ENCODE measurements around the gene PDE4D. TPM values are rescaled to one million over a fixed set of nuclear protein-coding genes. Genes with fewer than 3 reads are reported as not detected.

The PDE4D gene
- total and polyA plus RNA-seq, 10 of the 15 experiments (the other 5 are each of a cell fraction or from before 2014, with no cell fraction given) = 0.87 to 4.1 (median 2.2) TPM

DNA sequence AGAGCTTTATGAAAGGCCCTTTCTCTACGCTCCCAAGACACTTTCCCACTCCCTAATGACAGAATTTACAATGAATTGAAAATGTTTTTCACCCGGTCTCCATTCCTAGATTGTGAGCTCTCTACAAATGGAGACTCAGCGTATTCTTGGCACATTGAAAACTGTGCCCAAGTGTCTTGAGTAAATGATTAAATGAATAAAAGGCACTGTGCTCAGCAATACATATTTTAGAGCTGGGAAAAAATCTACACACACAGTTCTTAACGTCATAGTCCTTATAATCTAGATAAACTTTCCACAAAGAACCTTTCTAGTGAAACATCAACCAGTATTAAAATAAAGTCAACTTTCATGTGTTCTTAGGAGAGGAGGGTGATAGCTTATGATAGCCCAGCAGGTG is 676.7 kb downstream of the PDE4D start (continued):
- no peak for TF ChIP-seq MYB (IDR thresholded peaks at IDR 0.05; ENCODE audit: borderline replicate concordance, low read depth, low read length)
- no peak for TF ChIP-seq NBN (IDR thresholded peaks at IDR 0.05)
- no peak for TF ChIP-seq BRCA1 (IDR thresholded peaks at IDR 0.05; ENCODE audit: low read depth, low read length)

DNA sequence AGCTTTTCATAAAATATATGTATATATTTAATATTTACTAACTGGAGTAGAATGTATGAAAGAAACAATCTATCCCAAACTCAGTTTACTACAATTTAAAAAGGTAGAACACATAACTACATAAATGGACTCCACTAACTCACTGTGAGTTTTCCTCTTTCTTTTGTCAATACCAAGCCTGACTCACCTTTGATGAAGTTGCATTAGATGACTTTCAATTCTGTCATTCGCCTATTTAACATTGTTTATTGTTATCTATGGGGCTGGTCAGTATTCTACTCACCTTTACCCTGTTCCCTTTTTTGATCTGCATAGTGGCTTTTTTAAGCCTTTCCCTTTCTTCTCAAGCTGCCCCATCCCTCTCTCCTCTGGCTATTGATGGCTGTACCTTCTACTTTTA is 680.9 kb downstream of the PDE4D start:
- ChIA-PET RAD21 (ENCODE audit: unreplicated experiment) (interaction anchor here (0.8 kb wide), 1 partner anchor 64 kb away, joined by 3 read pairs; no protein-coding TSS in a partner anchor), CTCF (interaction anchor here (0.7 to 2.5 kb wide), 4 partner anchors 16 to 155 kb away, joined by 3 to 11 read pairs (median 4); no protein-coding TSS in a partner anchor), POLR2A (no interaction called here), SMC1A (ENCODE audit: uncharacterized antibody, unreplicated experiment) (no interaction called here)
- H3K36me3 ChIP-seq (ENCODE audit: control insufficient read depth in 2 of 2, insufficient read depth in 2 of 2, low read length in 1 of 2) = no peaks in the 10 kb centered on the region
- H3K4me3 ChIP-seq = no peak overlapping the region
- H4K20me1 ChIP-seq (ENCODE audit: control insufficient read depth, insufficient read depth) = no peaks in the 10 kb centered on the region
- no peak overlapping the region for H2AFZ ChIP-seq (ENCODE audit: control insufficient read depth, low read depth, low read length)
- no peak overlapping the region for H3K9ac ChIP-seq (ENCODE audit: control insufficient read depth, insufficient read depth, low read length)
- no TSS peak for BruUV-seq (replicated peaks)
- 0% methylated on average over 1 of the region's 1 CpG for WGBS (ENCODE audit: insufficient coverage, insufficient replicate concordance, low lambda C conversion rate, missing lambda C conversion rate)
- H3K79me2 ChIP-seq (ENCODE audit: control insufficient read depth, insufficient read depth, low read length) = no peaks in the 10 kb centered on the region
- FAIRE-seq = no peak
- H3K27me3 ChIP-seq (replicated peaks in 1 of 2; ENCODE audit: control insufficient read depth in 2 of 2, insufficient read depth in 2 of 2, low read length in 1 of 2) = no peaks in the 10 kb centered on the region; a peak in 2 of 4 replicates
- no peaks in the 10 kb centered on the region for H3K9me3 ChIP-seq (replicated peaks; ENCODE audit: control insufficient read depth, insufficient read depth, low read length)
- no peak for DNase-seq (ENCODE audit: low read depth, low spot score)
- TF ChIP-seq SP1 (IDR thresholded peaks at IDR 0.05; ENCODE audit: low read depth, low read length) (no peak), RFX5 (IDR thresholded peaks at IDR 0.05; ENCODE audit: low read depth, low read length) (no peak), MAX (IDR thresholded peaks at IDR 0.05; ENCODE audit: low read depth, low read length) (no peak)
- intact Hi-C loops (cut with micrococcal nuclease; ENCODE audit: unreplicated experiment) = no loop called here
- no peak overlapping the region for H3K4me2 ChIP-seq (ENCODE audit: control insufficient read depth, insufficient read depth)
- H3K27ac ChIP-seq (ENCODE audit: control insufficient read depth, insufficient read depth) = no peak overlapping the region
- no peaks in the 10 kb centered on the region for H3K4me1 ChIP-seq (ENCODE audit: control insufficient read depth, insufficient read depth, low read length)
- in situ Hi-C loops (cut with MboI) = no loop called here
- no peak for ATAC-seq

DNA sequence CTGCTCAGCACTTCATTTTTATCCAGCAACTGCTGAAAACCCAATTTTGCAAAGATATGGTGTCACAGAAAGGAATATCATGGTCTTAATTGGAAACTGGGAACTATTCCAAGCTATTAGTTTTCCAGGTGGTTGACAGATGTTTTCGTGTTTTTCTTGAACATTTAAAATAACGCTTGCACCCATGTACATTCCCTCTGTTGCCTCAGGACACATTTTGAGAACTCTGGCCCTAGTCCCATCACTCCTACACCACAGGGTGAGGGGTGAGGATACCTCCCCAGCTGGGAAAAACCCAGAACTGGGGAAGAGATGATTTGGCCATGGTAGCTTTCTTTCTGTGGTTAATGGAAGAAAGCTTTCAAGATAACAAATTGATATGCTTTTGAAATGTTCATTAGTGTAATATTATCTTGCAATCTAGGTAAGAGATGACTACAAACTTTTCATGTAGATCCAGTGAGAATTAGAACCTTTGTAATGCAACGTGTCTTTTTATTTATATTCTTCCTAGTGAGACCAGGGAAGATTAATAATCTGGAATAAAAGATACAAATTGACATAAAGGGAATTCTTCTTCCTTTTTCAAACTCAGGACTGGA is 683.7 kb downstream of the PDE4D start:
- Histone ChIP-seq H3K4me1 (ENCODE audit: control insufficient read depth, insufficient read depth, low read length) (no peaks in the 10 kb centered on the region), H3K4me2 (ENCODE audit: control insufficient read depth, insufficient read depth) (no peak overlapping the region), H3K79me2 (ENCODE audit: control insufficient read depth, insufficient read depth, low read length) (no peaks in the 10 kb centered on the region), H3K36me3 (ENCODE audit: control insufficient read depth in 2 of 2, insufficient read depth in 2 of 2, low read length in 1 of 2) (no peaks in the 10 kb centered on the region), H3K27ac (ENCODE audit: control insufficient read depth, insufficient read depth) (no peak overlapping the region), H3K9ac (ENCODE audit: control insufficient read depth, insufficient read depth, low read length) (no peak overlapping the region), H3K27me3 (replicated peaks in 1 of 2; ENCODE audit: control insufficient read depth in 2 of 2, insufficient read depth in 2 of 2, low read length in 1 of 2) (no peaks in the 10 kb centered on the region; a peak in 1 of 4 replicates), H3K4me3 (no peak overlapping the region), H2AFZ (ENCODE audit: control insufficient read depth, low read depth, low read length) (no peak overlapping the region), H4K20me1 (ENCODE audit: control insufficient read depth, insufficient read depth) (no peaks in the 10 kb centered on the region), H3K9me3 (replicated peaks; ENCODE audit: control insufficient read depth, insufficient read depth, low read length) (no peaks in the 10 kb centered on the region)
- intact Hi-C loops (cut with micrococcal nuclease; ENCODE audit: unreplicated experiment) = no loop called here
- FAIRE-seq (no peak), DNase-seq (ENCODE audit: low read depth, low spot score) (no peak), ATAC-seq (no peak)
- SMC1A ChIA-PET (ENCODE audit: uncharacterized antibody, unreplicated experiment) = no interaction called here
- TF ChIP-seq, protein P1, sequence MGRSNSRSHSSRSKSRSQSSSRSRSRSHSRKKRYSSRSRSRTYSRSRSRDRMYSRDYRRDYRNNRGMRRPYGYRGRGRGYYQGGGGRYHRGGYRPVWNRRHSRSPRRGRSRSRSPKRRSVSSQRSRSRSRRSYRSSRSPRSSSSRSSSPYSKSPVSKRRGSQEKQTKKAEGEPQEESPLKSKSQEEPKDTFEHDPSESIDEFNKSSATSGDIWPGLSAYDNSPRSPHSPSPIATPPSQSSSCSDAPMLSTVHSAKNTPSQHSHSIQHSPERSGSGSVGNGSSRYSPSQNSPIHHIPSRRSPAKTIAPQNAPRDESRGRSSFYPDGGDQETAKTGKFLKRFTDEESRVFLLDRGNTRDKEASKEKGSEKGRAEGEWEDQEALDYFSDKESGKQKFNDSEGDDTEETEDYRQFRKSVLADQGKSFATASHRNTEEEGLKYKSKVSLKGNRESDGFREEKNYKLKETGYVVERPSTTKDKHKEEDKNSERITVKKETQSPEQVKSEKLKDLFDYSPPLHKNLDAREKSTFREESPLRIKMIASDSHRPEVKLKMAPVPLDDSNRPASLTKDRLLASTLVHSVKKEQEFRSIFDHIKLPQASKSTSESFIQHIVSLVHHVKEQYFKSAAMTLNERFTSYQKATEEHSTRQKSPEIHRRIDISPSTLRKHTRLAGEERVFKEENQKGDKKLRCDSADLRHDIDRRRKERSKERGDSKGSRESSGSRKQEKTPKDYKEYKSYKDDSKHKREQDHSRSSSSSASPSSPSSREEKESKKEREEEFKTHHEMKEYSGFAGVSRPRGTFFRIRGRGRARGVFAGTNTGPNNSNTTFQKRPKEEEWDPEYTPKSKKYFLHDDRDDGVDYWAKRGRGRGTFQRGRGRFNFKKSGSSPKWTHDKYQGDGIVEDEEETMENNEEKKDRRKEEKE (IDR thresholded peaks at IDR 0.05) = no peak
- TF ChIP-seq IRF4 (IDR thresholded peaks at IDR 0.05; ENCODE audit: low read depth, low read length) (no peak), PAX5 (IDR thresholded peaks at IDR 0.05; ENCODE audit: borderline replicate concordance, low read depth, low read length) (no peak), MTA3 (IDR thresholded peaks at IDR 0.05; ENCODE audit: borderline replicate concordance, low read length) (no peak), EZH2 (IDR thresholded peaks at IDR 0.05; ENCODE audit: borderline replicate concordance, control insufficient read depth, low read depth, low read length) (no peak), YY1 (IDR thresholded peaks at IDR 0.05; ENCODE audit: low read depth, low read length) (no peak), CBFB (IDR thresholded peaks at IDR 0.05; ENCODE audit: low read depth) (no peak), JUND (IDR thresholded peaks at IDR 0.05; ENCODE audit: low read depth, low read length) (no peak)
- CTCF ChIA-PET = interaction anchor here (0.8 to 1.8 kb wide), 2 partner anchors 22 to 179 kb away, joined by 3 to 7 read pairs; no protein-coding TSS in a partner anchor
- BruUV-seq (replicated peaks) = no TSS peak
- WGBS (ENCODE audit: insufficient coverage, insufficient replicate concordance, low lambda C conversion rate, missing lambda C conversion rate) = 47% methylated on average over 3 of the region's 3 CpGs
- in situ Hi-C loops (cut with MboI) = no loop called here
- RAD21 ChIA-PET (ENCODE audit: unreplicated experiment) = no interaction called here
- POLR2A ChIA-PET = no interaction called here

Data from GM12878 (cell line).